ENCODE measurements around the gene ZNF33B.
"Not testable (repeated sequence)": the region's sequence is repeated elsewhere in the genome, so short reads cannot be mapped to it uniquely, and the experiment has no call there.

Gene ZNF33B

GRCh38 chr10:42615419-42615818 is 23.0 kb downstream of the ZNF33B start:
- DNase-seq (ENCODE audit: low read depth), result no peak

GRCh38 chr10:42609872-42610271 is 28.5 kb downstream of the ZNF33B start:
- no peak for DNase-seq (ENCODE audit: low read depth)

- DNase-seq (ENCODE audit: low read depth), result no peak
Observed at GRCh38 chr10:42598249-42598873, 40.0 kb downstream of the ZNF33B start.

GRCh38 chr10:42596196-42596595 is 42.2 kb downstream of the ZNF33B start:
- DNase-seq (ENCODE audit: low read depth), result no peak

GRCh38 chr10:42594246-42594650 is 44.1 kb downstream of the ZNF33B start:
- DNase-seq (ENCODE audit: low read depth), result no peak

GRCh38 chr10:42593284-42593683 is 45.1 kb downstream of the ZNF33B start:
- no peak for DNase-seq (ENCODE audit: low read depth)

GRCh38 chr10:42583828-42584227 is 54.5 kb downstream of the ZNF33B start:
- DNase-seq (ENCODE audit: low read depth), result no peak

- DNase-seq (ENCODE audit: low read depth), result no peak
Observed at GRCh38 chr10:42578019-42578418, 60.4 kb downstream of the ZNF33B start.

GRCh38 chr10:42576338-42576737 is 62.0 kb downstream of the ZNF33B start:
- no peak for DNase-seq (ENCODE audit: low read depth)

GRCh38 chr10:42574336-42574735 is 64.0 kb downstream of the ZNF33B start:
- DNase-seq (ENCODE audit: low read depth), result no peak

GRCh38 chr10:42556931-42557330 is 81.4 kb downstream of the ZNF33B start:
- no peak for DNase-seq (ENCODE audit: low read depth)

- not testable (repeated sequence) for DNase-seq (ENCODE audit: low read depth)
Observed at GRCh38 chr10:42553576-42553975, 84.8 kb downstream of the ZNF33B start.

GRCh38 chr10:42553064-42553407 is 85.3 kb downstream of the ZNF33B start:
- no peak for DNase-seq (ENCODE audit: low read depth)

GRCh38 chr10:42552188-42553063 is 85.9 kb downstream of the ZNF33B start:
- DNase-seq (ENCODE audit: low read depth), result peak; percentile 94

GRCh38 chr10:42551582-42552187 is 86.7 kb downstream of the ZNF33B start:
- no peak for DNase-seq (ENCODE audit: low read depth)

- no peak for DNase-seq (ENCODE audit: low read depth)
Observed at GRCh38 chr10:42549851-42550250, 88.5 kb downstream of the ZNF33B start.

- no peak for DNase-seq (ENCODE audit: low read depth)
Observed at GRCh38 chr10:42548254-42548653, 90.1 kb downstream of the ZNF33B start.

- DNase-seq (ENCODE audit: low read depth), result no peak
Observed at GRCh38 chr10:42544945-42545344, 93.4 kb downstream of the ZNF33B start.

- DNase-seq (ENCODE audit: low read depth), result no peak
Observed at GRCh38 chr10:42543840-42544372, 94.5 kb downstream of the ZNF33B start.
